Neutrophil (primary cell): ENCODE data around the gene UMAD1.

Source experiments
- H3K27ac ChIP-seq: fragments of 200-600 bp; sonication (generic); 2 replicates; pipeline ENCODE4 v1.5.1; 2016; ENCODE audit warnings: mild to moderate bottlenecking, moderate library complexity
- H3K27me3 ChIP-seq: fragments of 200-600 bp; sonication (generic); 2 replicates; pipeline ENCODE4 v1.6.0; 2016; ENCODE audit warnings: mild to moderate bottlenecking
- H3K36me3 ChIP-seq: fragments of 200-600 bp; sonication (generic); 2 replicates; pipeline ENCODE4 v1.5.1; 2017
- H3K4me1 ChIP-seq, 2 experiments: fragments of 200-600 bp in 1 of 2; sonication (generic) in 1 of 2; 1 replicate in 1 of 2; 2 replicates in 1 of 2; pipeline versions ENCODE4 v1.5.1 to v1.6.1; 2013 to 2016; ENCODE audit warnings: low read depth in 1 of 2, low read length in 1 of 2, mild to moderate bottlenecking in 1 of 2, moderate library complexity in 1 of 2; ENCODE audit not compliant: control insufficient read depth in 1 of 2, insufficient read depth in 1 of 2
- H3K4me3 ChIP-seq, 2 experiments: fragments of 200-600 bp in 1 of 2; sonication (generic) in 1 of 2; 1 replicate in 1 of 2; 2 replicates in 1 of 2; pipeline ENCODE4 v1.5.1; 2013 to 2016; ENCODE audit warnings: low read depth in 1 of 2, low read length in 1 of 2, mild to moderate bottlenecking in 1 of 2, moderate library complexity in 1 of 2
- H3K9me3 ChIP-seq: fragments of 200-600 bp; sonication (generic); 2 replicates; pipeline ENCODE4 v1.5.1; 2016
- CTCF ChIP-seq: fragments of 200-600 bp; sonication (generic); IDR thresholded peaks from 2 replicates; pipeline ENCODE4 v1.5.1; 2016; ENCODE audit warnings: antibody characterized with exemption

Gene UMAD1

GRCh38 chr7:7912937-7913336 lies 272.4 kb downstream of the UMAD1 start:
- no peak for TF ChIP-seq CTCF
- H3K9me3 ChIP-seq, result no peaks in the 10 kb centered on the region
- no peaks in the 10 kb centered on the region for H3K36me3 ChIP-seq
- no peaks in the 10 kb centered on the region for H3K27me3 ChIP-seq
- no peak overlapping the region for H3K27ac ChIP-seq
- H3K4me3 ChIP-seq, result no peak overlapping the region
- H3K4me1 ChIP-seq, result no peaks in the 10 kb centered on the region

- Histone ChIP-seq H3K4me1 (no peaks in the 10 kb centered on the region), H3K9me3 (no peaks in the 10 kb centered on the region), H3K27ac (no peak overlapping the region), H3K36me3 (no peaks in the 10 kb centered on the region), H3K27me3 (no peaks in the 10 kb centered on the region), H3K4me3 (no peak overlapping the region)
- TF ChIP-seq CTCF, result no peak
Observed at GRCh38 chr7:7913504-7913903, 273.0 kb downstream of the UMAD1 start.

GRCh38 chr7:7914547-7914946 lies 274.0 kb downstream of the UMAD1 start:
- no peak for TF ChIP-seq CTCF
- H3K27me3 ChIP-seq, result no peaks in the 10 kb centered on the region

GRCh38 chr7:7916064-7916463 lies 275.5 kb downstream of the UMAD1 start:
- no peaks in the 10 kb centered on the region for H3K9me3 ChIP-seq
- TF ChIP-seq CTCF, result no peak
- H3K4me3 ChIP-seq, result no peak overlapping the region
- H3K27ac ChIP-seq, result no peak overlapping the region
- no peaks in the 10 kb centered on the region for H3K36me3 ChIP-seq
- no peaks in the 10 kb centered on the region for H3K27me3 ChIP-seq
- no peaks in the 10 kb centered on the region for H3K4me1 ChIP-seq

More at GRCh38 chr7:7914547-7914946, 274.0 kb downstream of the UMAD1 start:
- H3K4me3 ChIP-seq, result no peak overlapping the region
- no peaks in the 10 kb centered on the region for H3K36me3 ChIP-seq
- H3K27ac ChIP-seq, result no peak overlapping the region
- no peaks in the 10 kb centered on the region for H3K9me3 ChIP-seq
- H3K4me1 ChIP-seq, result no peaks in the 10 kb centered on the region

- Histone ChIP-seq H3K4me1 (no peaks in the 10 kb centered on the region), H3K36me3 (no peaks in the 10 kb centered on the region), H3K4me3 (no peak overlapping the region), H3K9me3 (no peaks in the 10 kb centered on the region), H3K27me3 (no peaks in the 10 kb centered on the region), H3K27ac (no peak overlapping the region)
- TF ChIP-seq CTCF, result no peak
Observed at GRCh38 chr7:7917593-7917992, 277.0 kb downstream of the UMAD1 start.
